Lung (tissue), 12 donors: ENCODE measurements around the gene GPD1. TPM values are rescaled to one million over a fixed set of nuclear protein-coding genes. Genes with fewer than 3 reads are reported as not detected.

Experiments used
- ATAC-seq: fragments of 200-7000 bp; cut with Tn5 transposase; one replicate; pipeline ENCODE4 v1.9.1; 2020; ENCODE audit warnings: moderate number of reproducible peaks; ENCODE audit not compliant: insufficient read depth, low FRiP score
- DNase-seq, 3 donors: peaks; one replicate each; pipeline ENCODE4 v3.0.0-alpha.2; 2013 to 2017
- H3K27ac ChIP-seq, 2 donors: one replicate each; pipeline ENCODE4 v1.5.1; 2013; ENCODE audit warnings: mild to moderate bottlenecking in 2 of 2, moderate library complexity in 2 of 2, control low read depth in 1 of 2, inconsistent platforms in 1 of 2, low read depth in 1 of 2, low read length in 1 of 2
- H3K27me3 ChIP-seq, 3 donors: one replicate each; pipeline ENCODE4 v1.5.1; 2013; ENCODE audit warnings: low read length in 2 of 3; ENCODE audit not compliant: control insufficient read depth in 3 of 3, insufficient read depth in 3 of 3
- H3K36me3 ChIP-seq, 4 donors: one replicate each; pipeline ENCODE4 v1.5.1; 2013; ENCODE audit warnings: low read length in 4 of 4, mild to moderate bottlenecking in 1 of 4, moderate library complexity in 1 of 4; ENCODE audit not compliant: control insufficient read depth in 4 of 4, insufficient read depth in 4 of 4
- H3K4me1 ChIP-seq, 5 donors: one replicate each; pipeline ENCODE4 v1.5.1; 2013; ENCODE audit warnings: low read length in 5 of 5, mild to moderate bottlenecking in 2 of 5, moderate library complexity in 1 of 5; ENCODE audit not compliant: control insufficient read depth in 5 of 5, insufficient read depth in 5 of 5
- H3K4me3 ChIP-seq: one replicate; pipeline ENCODE4 v1.5.1; 2013; ENCODE audit warnings: mild to moderate bottlenecking, control low read depth, moderate library complexity
- H3K9ac ChIP-seq, 2 donors: one replicate each; pipeline ENCODE4 v1.5.1; 2013; ENCODE audit warnings: low read length in 2 of 2, control low read depth in 1 of 2; ENCODE audit not compliant: insufficient read depth in 1 of 2
- H3K9me3 ChIP-seq, 4 donors: one replicate each; pipeline ENCODE4 v1.5.1; 2013; ENCODE audit warnings: low read length in 3 of 4, mild to moderate bottlenecking in 1 of 4, moderate library complexity in 1 of 4; ENCODE audit not compliant: control insufficient read depth in 4 of 4, insufficient read depth in 3 of 4
- WGBS, 2 donors: extraction: QIAGEN DNeasy Blood & Tissue Kit; methylation state at CpG; one replicate each; pipeline ENCODE4 v1.1.7; 2013; 5-methylcytosine and 5-hydroxymethylcytosine counted together
- polyA plus RNA-seq, 2 donors: library from polyadenylated mRNA; stranded (reverse); fragments of 200-250 nt; gene quantifications; one replicate each; pipeline ENCODE4 v1.2.1, GENCODE V29; 2013
- total RNA-seq, 2 donors: library from RNA; depleted of rRNA in 1 of 2; stranded (reverse); fragments of >200 nt in 1 of 2; gene quantifications; one replicate each; pipeline ENCODE4 v1.2.1, GENCODE V29; 2014 to 2021
- TF ChIP-seq, protein P1 (sequence below): IDR thresholded peaks from 2 replicates; pipeline ENCODE4 v1.5.1; 2012; ENCODE audit warnings: mild to moderate bottlenecking; ENCODE audit errors: control extremely low read depth, extremely low read depth
- donor health status: control.
- donor health status: control.
- donor health status: Bipolar disorder and iron deficiency.
- donor health status: healthy.
- donor health status: DM: yes; HTN: yes; CAD: no.

GPD1 gene
- total and polyA plus RNA-seq, 4 donors = 1.7 to 20.0 (median 9.9) TPM; not detected in 1

DNA sequence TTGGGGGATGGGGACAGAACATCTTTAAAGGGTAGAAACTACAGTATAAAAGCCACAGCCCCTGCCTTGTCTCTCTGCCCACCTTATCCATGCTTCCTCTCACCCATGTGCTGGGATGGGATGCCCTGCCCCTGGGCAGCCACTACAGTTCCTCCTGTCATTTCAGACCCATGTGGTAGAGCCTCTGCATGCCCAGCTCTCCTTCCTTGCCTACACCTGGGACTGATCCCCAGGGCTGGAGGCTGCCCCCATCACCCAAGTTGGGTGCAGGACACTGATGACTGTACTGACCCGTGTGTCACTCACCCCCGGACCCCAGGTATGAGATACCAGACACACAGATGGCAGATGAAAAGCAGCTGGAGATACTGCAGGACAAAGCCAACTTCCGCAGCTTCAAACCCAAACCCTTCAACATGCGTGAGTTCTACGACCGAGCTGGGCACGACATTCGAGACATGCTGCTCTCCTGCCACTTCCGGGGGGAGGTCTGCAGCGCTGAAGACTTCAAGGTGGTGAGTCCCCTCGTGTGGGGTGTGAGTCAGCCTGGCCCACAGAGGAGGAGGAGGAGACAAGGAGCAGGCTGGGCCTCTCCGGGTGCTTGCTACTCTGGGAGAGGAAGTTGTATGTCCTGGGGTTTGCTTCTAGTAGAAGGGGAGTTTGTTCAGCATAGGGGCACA, 44.2 kb upstream of the GPD1 start:
- no peak overlapping the region for H3K4me3 ChIP-seq
- H3K27me3 ChIP-seq = peaks cover 0 to 12% (median 6%) of the 10 kb centered on the region in 3 donors
- no peaks in the 10 kb centered on the region for H3K9me3 ChIP-seq
- no peak for ATAC-seq
- TF ChIP-seq, protein P1, sequence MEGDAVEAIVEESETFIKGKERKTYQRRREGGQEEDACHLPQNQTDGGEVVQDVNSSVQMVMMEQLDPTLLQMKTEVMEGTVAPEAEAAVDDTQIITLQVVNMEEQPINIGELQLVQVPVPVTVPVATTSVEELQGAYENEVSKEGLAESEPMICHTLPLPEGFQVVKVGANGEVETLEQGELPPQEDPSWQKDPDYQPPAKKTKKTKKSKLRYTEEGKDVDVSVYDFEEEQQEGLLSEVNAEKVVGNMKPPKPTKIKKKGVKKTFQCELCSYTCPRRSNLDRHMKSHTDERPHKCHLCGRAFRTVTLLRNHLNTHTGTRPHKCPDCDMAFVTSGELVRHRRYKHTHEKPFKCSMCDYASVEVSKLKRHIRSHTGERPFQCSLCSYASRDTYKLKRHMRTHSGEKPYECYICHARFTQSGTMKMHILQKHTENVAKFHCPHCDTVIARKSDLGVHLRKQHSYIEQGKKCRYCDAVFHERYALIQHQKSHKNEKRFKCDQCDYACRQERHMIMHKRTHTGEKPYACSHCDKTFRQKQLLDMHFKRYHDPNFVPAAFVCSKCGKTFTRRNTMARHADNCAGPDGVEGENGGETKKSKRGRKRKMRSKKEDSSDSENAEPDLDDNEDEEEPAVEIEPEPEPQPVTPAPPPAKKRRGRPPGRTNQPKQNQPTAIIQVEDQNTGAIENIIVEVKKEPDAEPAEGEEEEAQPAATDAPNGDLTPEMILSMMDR = no peak
- no peak overlapping the region for H3K27ac ChIP-seq
- DNase-seq = no peak
- peaks cover 0 to 11% (median 5%) of the 10 kb centered on the region in 5 donors for H3K4me1 ChIP-seq
- peaks cover 0 to 6% (median 1%) of the 10 kb centered on the region in 4 donors for H3K36me3 ChIP-seq
- 35 to 60% methylated on average over 12 of the region's 12 CpGs for WGBS, 2 donors
- H3K9ac ChIP-seq = no peak overlapping the region

DNA sequence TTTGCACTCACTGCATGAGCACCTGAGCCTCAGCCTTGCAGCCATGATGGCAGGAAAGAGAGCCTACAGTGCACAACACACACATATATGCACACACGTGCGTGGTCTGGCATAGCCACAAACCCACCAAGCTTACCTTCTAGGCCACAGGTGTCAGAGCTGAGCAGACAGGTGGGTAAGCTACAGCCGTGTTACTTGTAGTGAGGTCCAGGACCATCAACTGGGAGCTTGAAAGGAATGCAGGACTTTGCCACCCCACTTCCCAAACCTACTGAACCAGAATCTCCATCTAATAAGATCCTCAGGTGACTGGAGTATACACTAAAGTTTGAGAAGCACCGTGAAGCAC, 43.7 kb upstream of the GPD1 start:
- TF ChIP-seq, protein P1 = no peak

DNA sequence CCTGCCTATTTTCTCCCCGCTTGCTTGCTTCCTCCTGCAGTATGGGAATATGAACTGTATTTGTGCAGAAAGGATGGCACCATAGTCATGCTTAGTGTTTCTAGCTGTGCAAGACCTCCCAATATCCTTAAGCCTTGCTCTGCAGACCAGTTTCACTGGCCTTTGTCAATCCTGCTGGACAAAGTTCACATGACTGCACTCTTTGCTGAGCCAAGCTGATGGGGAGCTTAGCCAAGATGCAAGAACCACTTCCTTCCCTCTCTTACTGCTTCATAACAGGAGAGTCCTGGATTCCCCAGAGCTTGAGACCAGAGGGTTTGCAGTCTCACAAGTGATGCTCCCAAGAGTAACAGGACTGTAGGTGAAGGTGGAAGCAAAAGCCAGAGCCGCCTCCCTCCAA, 42.6 kb upstream of the GPD1 start:
- DNase-seq = no peak
- no peak for ATAC-seq
- 81 to 92% methylated on average over 2 of the region's 2 CpGs for WGBS, 2 donors
- Histone ChIP-seq H3K27ac (no peak overlapping the region), H3K9ac (no peak overlapping the region), H3K36me3 (peaks cover 0 to 6% (median 1%) of the 10 kb centered on the region in 4 donors), H3K9me3 (no peaks in the 10 kb centered on the region), H3K27me3 (peaks cover 0 to 10% (median 3%) of the 10 kb centered on the region in 3 donors), H3K4me1 (peaks cover 0 to 10% (median 5%) of the 10 kb centered on the region in 5 donors), H3K4me3 (no peak overlapping the region)
- TF ChIP-seq, protein P1 = no peak

More for the DNA sequence above, 43.7 kb upstream of the GPD1 start:
- H3K4me3 ChIP-seq = no peak overlapping the region
- ATAC-seq (no peak), DNase-seq (no peak)
- no peaks in the 10 kb centered on the region for H3K9me3 ChIP-seq
- H3K9ac ChIP-seq = no peak overlapping the region
- H3K36me3 ChIP-seq = peaks cover 0 to 6% (median 1%) of the 10 kb centered on the region in 4 donors
- peaks cover 0 to 11% (median 5%) of the 10 kb centered on the region in 5 donors for H3K4me1 ChIP-seq
- peaks cover 0 to 12% (median 6%) of the 10 kb centered on the region in 3 donors for H3K27me3 ChIP-seq
- 65 to 67% methylated on average over 4 of the region's 4 CpGs for WGBS, 2 donors
- no peak overlapping the region for H3K27ac ChIP-seq
